GM18519 (cell line): ENCODE results near the gene PFKFB1.
"Not testable (repeated sequence)": the region's sequence is repeated elsewhere in the genome, so short reads cannot be mapped to it uniquely, and the experiment has no call there.

Experiments
- ATAC-seq: cut with Tn5 transposase; IDR thresholded peaks from one replicate; pipeline ENCODE4 v1.9.1; 2021; ENCODE audit warnings: mild to moderate bottlenecking, moderate library complexity; ENCODE audit not compliant: unreplicated experiment, low FRiP score

Gene PFKFB1

DNA sequence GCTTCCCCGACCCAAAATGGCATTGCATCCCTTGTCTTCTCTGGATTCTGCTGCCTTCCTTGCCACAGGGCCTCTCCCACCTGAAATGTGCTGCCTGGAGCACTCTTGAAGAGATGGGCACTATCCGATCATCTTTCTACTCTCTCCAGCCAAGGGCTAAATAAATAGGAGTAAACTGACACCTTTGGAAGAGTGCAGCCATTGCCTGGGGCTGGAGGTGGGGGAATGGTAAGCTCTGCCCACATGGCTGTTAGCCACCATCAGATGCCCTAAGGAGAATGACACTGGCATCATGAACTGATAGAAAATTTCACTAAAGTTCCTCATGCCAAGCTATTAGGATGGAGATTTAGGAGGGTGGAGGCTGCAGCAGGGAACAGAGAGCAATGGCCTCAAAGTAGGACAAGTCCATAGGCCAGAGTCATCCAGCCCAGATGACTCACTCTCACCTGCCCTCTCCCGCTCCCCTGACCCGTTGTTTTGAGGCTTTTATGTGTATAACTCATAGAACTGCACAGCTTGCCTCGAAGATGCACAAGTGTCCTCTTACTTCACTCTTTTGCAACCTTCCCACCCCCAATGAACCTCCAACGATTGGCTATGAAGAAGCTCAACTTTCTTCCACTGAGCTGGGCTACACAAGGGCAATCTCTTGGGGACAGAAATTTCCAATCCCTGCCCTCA lies 822 bp upstream of the PFKFB1 start:
- ATAC-seq, result no peak

GRCh38 chrX:54992911-54993622 lies 921 bp downstream of the PFKFB1 start:
- ATAC-seq, result no peak

- no peak for ATAC-seq
These were observed 2.3 kb downstream of the PFKFB1 start for GRCh38 chrX:54991706-54992105.

DNA sequence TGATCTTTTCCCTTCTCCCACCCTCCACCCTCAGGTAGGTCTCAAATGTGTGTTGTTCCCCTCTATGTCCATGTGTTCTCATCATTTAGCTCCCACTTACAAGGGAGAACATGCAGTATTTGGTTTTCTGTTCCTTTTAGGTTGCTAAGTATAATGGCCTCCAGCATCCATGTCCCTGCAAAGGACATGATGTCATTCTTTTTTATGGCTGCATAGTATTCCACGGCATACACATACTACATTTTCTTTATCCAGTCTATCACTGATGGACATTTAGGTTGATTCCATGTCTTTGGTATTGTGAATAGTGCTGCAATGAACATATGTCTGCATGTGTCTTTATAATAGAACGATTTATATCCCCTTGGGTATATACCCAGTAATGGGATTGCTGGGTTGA lies 10.7 kb downstream of the PFKFB1 start:
- ATAC-seq, result not testable (repeated sequence)

- ATAC-seq, result no peak
These were observed 13.7 kb downstream of the PFKFB1 start for GRCh38 chrX:54980334-54980733.

GRCh38 chrX:54979432-54979831 lies 14.6 kb downstream of the PFKFB1 start:
- ATAC-seq, result no peak

DNA sequence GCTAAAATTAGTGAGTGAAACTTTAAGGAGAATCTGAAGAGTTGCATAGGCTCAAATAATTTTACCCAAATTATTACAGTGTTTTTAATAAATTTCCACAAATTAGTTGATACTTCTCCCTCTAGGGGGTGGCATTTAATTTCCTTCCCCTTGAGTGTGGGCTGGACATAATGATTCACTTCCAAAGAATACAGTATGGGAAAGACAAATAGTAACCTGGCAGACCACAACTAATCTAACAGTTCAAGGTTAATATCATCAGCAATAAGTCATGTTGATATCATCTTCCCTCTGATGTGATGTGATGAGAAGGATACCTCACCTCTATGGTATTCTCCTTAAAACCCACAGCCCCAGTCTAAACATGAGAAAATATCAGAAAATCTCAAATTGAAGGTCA lies 15.5 kb downstream of the PFKFB1 start:
- no peak for ATAC-seq

- ATAC-seq, result no peak
These were observed 16.6 kb downstream of the PFKFB1 start for GRCh38 chrX:54977387-54977786.

- no peak for ATAC-seq
These were observed 29.1 kb downstream of the PFKFB1 start for GRCh38 chrX:54964766-54965497.

- no peak for ATAC-seq
These were observed 32.2 kb downstream of the PFKFB1 start for GRCh38 chrX:54961750-54962149.

DNA sequence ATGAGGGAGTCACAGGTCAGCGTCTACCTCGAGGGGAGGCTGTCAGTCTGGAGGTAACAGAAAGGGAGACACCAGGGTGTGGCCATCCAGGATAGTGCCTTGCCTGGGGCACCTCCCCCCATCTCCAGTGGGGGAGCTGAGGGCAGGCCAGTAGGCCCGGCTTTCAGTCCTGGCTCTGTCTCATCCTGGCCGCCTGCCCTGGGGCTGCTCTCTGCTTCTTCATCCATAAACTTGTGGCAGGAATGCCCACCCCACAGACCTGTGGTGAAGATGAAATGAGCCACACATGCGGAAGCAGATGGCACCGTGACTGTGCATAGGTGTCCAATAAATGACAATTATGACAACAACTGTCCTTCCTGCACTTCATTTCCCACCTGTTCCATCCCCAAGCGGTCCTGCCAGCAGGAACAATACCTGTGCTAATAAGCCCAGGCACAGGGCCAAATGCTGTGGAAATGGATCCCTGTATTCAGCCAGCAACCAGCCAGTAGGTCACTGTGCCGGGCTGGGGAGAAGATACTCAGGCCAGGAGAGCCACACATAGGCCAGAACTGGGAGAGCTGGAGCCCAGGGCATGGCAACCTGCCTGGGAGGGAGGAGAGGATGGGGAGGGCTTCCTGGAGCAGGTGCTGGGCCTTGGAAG lies 43.1 kb downstream of the PFKFB1 start:
- no peak for ATAC-seq

DNA sequence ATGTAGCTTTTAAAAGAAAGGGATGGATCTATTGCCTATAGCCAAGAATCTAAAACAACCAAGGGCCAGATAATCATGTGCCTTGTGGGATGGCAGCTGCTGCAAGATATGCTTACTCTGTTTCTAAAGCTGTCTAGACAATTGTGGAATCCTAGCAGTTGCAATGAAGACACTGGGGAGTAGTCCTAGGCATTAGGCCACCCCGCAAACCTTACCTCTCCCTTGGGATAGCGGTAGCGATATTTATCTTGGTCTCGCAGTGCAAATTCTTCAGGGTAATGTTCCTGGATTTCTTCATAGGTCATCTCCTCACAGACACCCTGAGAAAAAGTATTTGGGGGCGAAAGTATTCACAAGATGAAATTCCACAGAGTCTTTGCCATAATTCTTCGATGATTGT lies 48.8 kb downstream of the PFKFB1 start:
- ATAC-seq, result no peak

- ATAC-seq, result no peak
These were observed 49.2 kb downstream of the PFKFB1 start for GRCh38 chrX:54944816-54945215.

DNA sequence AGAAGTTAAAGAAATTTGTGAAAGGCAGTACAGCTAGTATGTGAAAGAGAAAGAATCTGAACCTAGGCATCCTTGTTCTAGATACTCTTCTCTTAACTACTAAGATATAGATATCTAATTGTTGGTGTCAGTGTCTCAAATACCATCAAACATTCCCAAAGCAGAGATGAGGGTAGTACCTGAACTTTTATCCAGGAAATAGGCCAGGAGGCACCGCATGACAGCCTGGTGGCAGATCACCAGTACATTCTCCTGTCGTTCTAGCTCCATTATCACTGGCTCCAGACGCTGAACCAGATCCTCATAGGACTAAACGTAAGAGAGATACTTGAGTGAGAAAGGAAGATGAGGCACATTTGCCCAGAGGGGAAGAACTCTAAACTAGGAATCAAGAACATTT lies 56.6 kb downstream of the PFKFB1 start:
- ATAC-seq, result no peak

- ATAC-seq, result no peak
These were observed 58.7 kb downstream of the PFKFB1 start for GRCh38 chrX:54935306-54935705.

- no peak for ATAC-seq
These were observed 59.1 kb downstream of the PFKFB1 start for GRCh38 chrX:54934890-54935289.

DNA sequence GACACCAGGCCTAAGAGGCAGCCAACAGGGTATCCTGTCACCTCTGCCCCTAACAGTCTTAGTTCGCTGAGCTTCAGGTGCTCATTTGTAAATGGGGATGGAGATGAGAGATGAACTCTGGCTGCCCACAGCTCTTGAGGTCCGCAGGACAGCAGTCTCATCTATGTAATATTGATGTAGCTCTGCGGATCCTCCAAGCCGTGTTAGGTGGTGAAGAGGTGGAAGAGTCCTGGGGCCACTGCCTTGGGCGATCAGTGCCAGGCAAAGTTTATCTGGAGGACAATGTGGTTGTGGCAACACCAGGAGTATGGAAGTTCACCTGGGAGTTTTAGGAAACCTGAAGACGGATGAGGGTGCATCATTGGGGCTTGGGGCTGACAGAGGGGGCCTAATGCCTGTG lies 59.9 kb downstream of the PFKFB1 start:
- no peak for ATAC-seq

- no peak for ATAC-seq
These were observed 60.7 kb downstream of the PFKFB1 start for GRCh38 chrX:54933150-54933826.

- no peak for ATAC-seq
These were observed 62.9 kb downstream of the PFKFB1 start for GRCh38 chrX:54931107-54931506.

DNA sequence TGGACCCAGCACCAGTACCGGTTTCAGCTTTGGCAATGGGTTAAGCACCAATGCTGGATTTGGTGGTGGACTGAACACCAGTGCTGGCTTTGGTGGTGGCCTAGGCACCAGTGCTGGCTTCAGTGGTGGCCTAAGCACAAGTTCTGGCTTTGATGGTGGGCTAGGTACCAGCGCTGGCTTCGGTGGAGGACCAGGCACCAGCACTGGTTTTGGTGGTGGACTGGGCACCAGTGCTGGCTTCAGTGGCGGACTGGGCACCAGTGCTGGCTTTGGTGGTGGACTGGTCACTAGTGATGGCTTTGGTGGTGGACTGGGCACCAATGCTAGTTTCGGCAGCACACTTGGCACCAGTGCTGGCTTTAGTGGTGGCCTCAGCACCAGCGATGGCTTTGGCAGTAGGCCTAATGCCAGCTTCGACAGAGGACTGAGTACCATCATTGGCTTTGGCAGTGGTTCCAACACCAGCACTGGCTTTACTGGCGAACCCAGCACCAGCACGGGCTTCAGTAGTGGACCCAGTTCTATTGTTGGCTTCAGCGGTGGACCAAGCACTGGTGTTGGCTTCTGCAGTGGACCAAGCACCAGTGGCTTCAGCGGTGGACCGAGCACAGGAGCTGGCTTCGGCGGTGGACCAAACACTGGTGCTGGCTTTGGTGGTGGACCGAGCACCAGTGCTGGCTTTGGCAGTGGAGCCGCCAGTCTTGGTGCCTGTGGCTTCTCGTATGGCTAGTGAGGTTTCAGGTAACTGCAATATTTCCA lies 63.5 kb downstream of the PFKFB1 start:
- ATAC-seq, result no peak
